HFF-Myc (cell line): Measurements from ENCODE around the gene YOD1.

Experiments
- DNase-seq: peaks from one replicate; pipeline ENCODE4 v3.0.0-alpha.2; 2011; ENCODE audit warnings: low read depth; ENCODE audit errors: extremely low read depth
- H3K4me3 ChIP-seq: replicated peaks from 2 replicates; pipeline ENCODE4 v1.5.1; 2011; ENCODE audit warnings: low read depth, mild to moderate bottlenecking, control low read depth, low read length
- CTCF ChIP-seq: IDR thresholded peaks from 2 replicates; pipeline ENCODE4 v1.5.1; 2012; ENCODE audit warnings: mild to moderate bottlenecking, low read depth, low read length, control low read depth; ENCODE audit errors: missing control alignments

The YOD1 gene

GRCh38 chr1:207022996-207023679 lies 27.9 kb downstream of the YOD1 start:
- no peak for TF ChIP-seq CTCF
- no peak overlapping the region for H3K4me3 ChIP-seq
- no peak for DNase-seq

- DNase-seq = no peak
- no peak overlapping the region for H3K4me3 ChIP-seq
- TF ChIP-seq CTCF = no peak
Measured at GRCh38 chr1:207021876-207022596, 29.0 kb downstream of the YOD1 start.

- TF ChIP-seq CTCF = no peak
- DNase-seq = no peak
- no peak overlapping the region for H3K4me3 ChIP-seq
Measured at GRCh38 chr1:207021139-207021861, 29.7 kb downstream of the YOD1 start.

- no peak for DNase-seq
- no peak overlapping the region for H3K4me3 ChIP-seq
- no peak for TF ChIP-seq CTCF
Measured at GRCh38 chr1:207020709-207021107, 30.3 kb downstream of the YOD1 start.

GRCh38 chr1:207020065-207020708 lies 30.8 kb downstream of the YOD1 start:
- DNase-seq = no peak
- no peak for TF ChIP-seq CTCF
- no peak overlapping the region for H3K4me3 ChIP-seq

- H3K4me3 ChIP-seq = no peak overlapping the region
- no peak for TF ChIP-seq CTCF
- DNase-seq = no peak
Measured at GRCh38 chr1:207019661-207020060, 31.3 kb downstream of the YOD1 start.
